GM12864 (cell line): ENCODE measurements around the gene NR1I3.

Experiments used
- DNase-seq: peaks from one replicate; pipeline ENCODE4 v3.0.0-alpha.2; 2011; ENCODE audit warnings: low read depth
- H3K4me3 ChIP-seq: 2 replicates; pipeline ENCODE4 v1.5.1; 2011; ENCODE audit warnings: mild to moderate bottlenecking, low read depth, low read length, control low read depth
- CTCF ChIP-seq: IDR thresholded peaks from 2 replicates; pipeline ENCODE4 v1.5.1; 2011; ENCODE audit warnings: low read depth, mild to moderate bottlenecking, moderate library complexity, low read length, control low read depth, inconsistent platforms; ENCODE audit errors: missing control alignments

NR1I3 gene

GRCh38 chr1:161192476-161193465 is 45.2 kb downstream of the NR1I3 start:
- H3K4me3 ChIP-seq: no peak overlapping the region
- TF ChIP-seq CTCF: peak; percentile 92

GRCh38 chr1:161191971-161192370 is 46.0 kb downstream of the NR1I3 start:
- no peak overlapping the region for H3K4me3 ChIP-seq
- TF ChIP-seq CTCF: no peak
- no peak for DNase-seq

More at GRCh38 chr1:161192476-161193465, 45.2 kb downstream of the NR1I3 start:
- DNase-seq: peak; percentile 56

- TF ChIP-seq CTCF: no peak
- DNase-seq: no peak
- H3K4me3 ChIP-seq: no peak overlapping the region
These were observed 47.0 kb downstream of the NR1I3 start for GRCh38 chr1:161190962-161191521.

GRCh38 chr1:161189036-161189435 is 49.0 kb downstream of the NR1I3 start:
- TF ChIP-seq CTCF: no peak
- H3K4me3 ChIP-seq: no peak overlapping the region
- DNase-seq: no peak

GRCh38 chr1:161188381-161188780 is 49.6 kb downstream of the NR1I3 start:
- no peak overlapping the region for H3K4me3 ChIP-seq

GRCh38 chr1:161187311-161187710 is 50.7 kb downstream of the NR1I3 start:
- no peak overlapping the region for H3K4me3 ChIP-seq
- DNase-seq: no peak
- no peak for TF ChIP-seq CTCF

More at GRCh38 chr1:161188381-161188780, 49.6 kb downstream of the NR1I3 start:
- no peak for TF ChIP-seq CTCF
- DNase-seq: no peak
